GM12878 (cell line): ENCODE results near the gene VARS2. TPM values are rescaled to one million over a fixed set of nuclear protein-coding genes. Genes with fewer than 3 reads are reported as not detected.

ENCODE experiments used
- ATAC-seq: fragments of 200-7000 bp; cut with Tn5 transposase; 3 replicates; pipeline ENCODE4 v1.9.1; 2020; ENCODE audit warnings: mild to moderate bottlenecking, moderate library complexity
- BruUV-seq: library from RNA; stranded (reverse); fragments of 400-500 nt; replicated peaks from 2 replicates; lab custom pipeline; 2021; lab: Mats Ljungman, UMichigan
- CTCF ChIA-PET: fragments of 300-600 bp; sonication (Branson Sonifier 250); formaldehyde crosslinking; extraction: SDS; loops from one replicate; lab custom pipeline; 2021; ENCODE audit warnings: inconsistent platforms; lab: Yijun Ruan, JAX
- POLR2A ChIA-PET: fragments of 350-600 bp; formaldehyde crosslinking; extraction: SDS; loops from one replicate; lab custom pipeline; 2021; ENCODE audit warnings: inconsistent platforms; lab: Charles Lee
- RAD21 ChIA-PET: fragments of 300-600 bp; sonication (Branson Sonifier 250); formaldehyde crosslinking; loops from one replicate; lab custom pipeline; 2023; ENCODE audit warnings: antibody characterized with exemption; ENCODE audit not compliant: unreplicated experiment; lab: Charles Lee
- SMC1A ChIA-PET: fragments of 300-600 bp; sonication (Branson Sonifier 250); formaldehyde crosslinking; loops from one replicate; lab custom pipeline; 2023; ENCODE audit not compliant: unreplicated experiment, uncharacterized antibody; lab: Charles Lee
- DNase-seq: peaks from one replicate; pipeline ENCODE4 v3.0.0-alpha.2; 2011; ENCODE audit warnings: low read depth, low spot score
- FAIRE-seq: peaks from 3 replicates; lab custom pipeline; 2011; peaks lifted over from hg19 to GRCh38; lab: Jason Lieb, UNC
- H2AFZ ChIP-seq: 2 replicates; pipeline ENCODE4 v1.6.0; 2011; ENCODE audit warnings: low read depth, low read length, control low read depth; ENCODE audit not compliant: control insufficient read depth
- H3K27ac ChIP-seq: 2 replicates; pipeline ENCODE4 v1.5.1; 2011; ENCODE audit warnings: control low read depth; ENCODE audit not compliant: control insufficient read depth, insufficient read depth
- H3K27me3 ChIP-seq, 2 experiments: replicated peaks in 1 of 2; 2 replicates each; pipeline versions ENCODE4 v1.6.0 to v1.6.1; 2011; ENCODE audit warnings: low read length in 1 of 2; ENCODE audit not compliant: control insufficient read depth in 2 of 2, insufficient read depth in 2 of 2
- H3K36me3 ChIP-seq, 2 experiments: 2 replicates each; pipeline ENCODE4 v1.5.1; 2011; ENCODE audit warnings: low read length in 1 of 2; ENCODE audit not compliant: control insufficient read depth in 2 of 2, insufficient read depth in 2 of 2
- H3K4me1 ChIP-seq: 2 replicates; pipeline ENCODE4 v1.6.1; 2011; ENCODE audit warnings: mild to moderate bottlenecking, low read length, moderate library complexity, mixed read lengths; ENCODE audit not compliant: control insufficient read depth, insufficient read depth
- H3K4me2 ChIP-seq: 2 replicates; pipeline ENCODE4 v1.6.0; 2011; ENCODE audit warnings: control low read depth; ENCODE audit not compliant: control insufficient read depth, insufficient read depth
- H3K4me3 ChIP-seq: fragments of 200-600 bp; sonication (generic); 2 replicates; pipeline ENCODE4 v1.5.1; 2016
- H3K79me2 ChIP-seq: 2 replicates; pipeline ENCODE4 v1.6.0; 2011; ENCODE audit warnings: low read length; ENCODE audit not compliant: control insufficient read depth, insufficient read depth
- H3K9ac ChIP-seq: 2 replicates; pipeline ENCODE4 v1.8.0; 2011; ENCODE audit warnings: low read length, control low read depth, mixed read lengths; ENCODE audit not compliant: control insufficient read depth, insufficient read depth
- H3K9me3 ChIP-seq: replicated peaks from 3 replicates; pipeline ENCODE4 v1.5.1; 2011; ENCODE audit warnings: mild to moderate bottlenecking, low read length; ENCODE audit not compliant: control insufficient read depth, insufficient read depth
- H4K20me1 ChIP-seq: 2 replicates; pipeline ENCODE4 v1.6.0; 2011; ENCODE audit not compliant: control insufficient read depth, insufficient read depth
- GATAD2B ChIP-seq: fragments of 450-650 bp; conservative IDR thresholded peaks from 2 replicates; pipeline ENCODE4 v1.6.1; 2017; ENCODE audit warnings: low read depth, mild to moderate bottlenecking, moderate library complexity
- IKZF1 ChIP-seq: fragments of 450-650 bp; conservative IDR thresholded peaks from 2 replicates; pipeline ENCODE4 v1.6.1; 2017; ENCODE audit warnings: antibody characterized with exemption, mild to moderate bottlenecking
- TCF7 ChIP-seq: IDR thresholded peaks from 2 replicates; pipeline ENCODE4 v1.6.1; 2014; ENCODE audit warnings: antibody characterized with exemption, borderline replicate concordance
- ZNF24 ChIP-seq: fragments of 450-650 bp; IDR thresholded peaks from 2 replicates; pipeline ENCODE4 v1.6.1; 2017; ENCODE audit warnings: antibody characterized with exemption, mild to moderate bottlenecking
- WGBS: methylation state at CpG from one replicate; pipeline ENCODE4 v1.1.6; 2016; ENCODE audit warnings: low lambda C conversion rate; ENCODE audit not compliant: insufficient replicate concordance, insufficient coverage; ENCODE audit errors: missing lambda C conversion rate; 5-methylcytosine and 5-hydroxymethylcytosine counted together
- in situ Hi-C: fragments of 300-500 bp; cut with MboI; formaldehyde crosslinking; loops from 9 replicates; pipeline ENCODE4 v1.14.3; 2018; ENCODE audit warnings: mixed read lengths
- intact Hi-C: fragments of 100-400 bp; cut with micrococcal nuclease; formaldehyde crosslinking; loops from one replicate; pipeline ENCODE4 v1.14.2; 2022; ENCODE audit not compliant: unreplicated experiment
- polyA plus RNA-seq, 11 experiments: library from polyadenylated mRNA; depleted of rRNA in 4 of 11; unstranded in 6 of 11; stranded (reverse) in 5 of 11; fragments of >200 nt; fragmentation: Nextera tagmentation in 4 of 11; fragmentation: Illumina TruSeq in 1 of 11; extraction: Ambion mirVana in 4 of 11; extraction: Trizol in 1 of 11; gene quantifications; 1 replicate in 1 of 11; 2 replicates in 10 of 11; pipeline versions ENCODE4 v1.2.1 to v1.2.3, GENCODE V29; 2011 to 2016; ENCODE audit warnings: inconsistent platforms in 2 of 11, missing spikeins in 2 of 11, low read depth in 1 of 11
- total RNA-seq, 4 experiments: library from RNA; depleted of rRNA in 3 of 4; stranded (reverse); fragments of >200 nt in 3 of 4; fragmentation: Illumina TruSeq in 1 of 4; extraction: Trizol in 1 of 4; gene quantifications; 2 replicates each; pipeline versions ENCODE4 v1.2.1 to v1.2.3, GENCODE V29; 2013 to 2021
- TF ChIP-seq, protein P1 (sequence below): fragments of 450-650 bp; IDR thresholded peaks from 2 replicates; pipeline ENCODE4 v1.6.1; 2014; ENCODE audit warnings: mild to moderate bottlenecking

VARS2 gene
- total and polyA plus RNA-seq, 10 of the 15 experiments (the other 5 are each of a cell fraction or from before 2014, with no cell fraction given), result 3.8 to 70.7 (median 49.1) TPM

DNA sequence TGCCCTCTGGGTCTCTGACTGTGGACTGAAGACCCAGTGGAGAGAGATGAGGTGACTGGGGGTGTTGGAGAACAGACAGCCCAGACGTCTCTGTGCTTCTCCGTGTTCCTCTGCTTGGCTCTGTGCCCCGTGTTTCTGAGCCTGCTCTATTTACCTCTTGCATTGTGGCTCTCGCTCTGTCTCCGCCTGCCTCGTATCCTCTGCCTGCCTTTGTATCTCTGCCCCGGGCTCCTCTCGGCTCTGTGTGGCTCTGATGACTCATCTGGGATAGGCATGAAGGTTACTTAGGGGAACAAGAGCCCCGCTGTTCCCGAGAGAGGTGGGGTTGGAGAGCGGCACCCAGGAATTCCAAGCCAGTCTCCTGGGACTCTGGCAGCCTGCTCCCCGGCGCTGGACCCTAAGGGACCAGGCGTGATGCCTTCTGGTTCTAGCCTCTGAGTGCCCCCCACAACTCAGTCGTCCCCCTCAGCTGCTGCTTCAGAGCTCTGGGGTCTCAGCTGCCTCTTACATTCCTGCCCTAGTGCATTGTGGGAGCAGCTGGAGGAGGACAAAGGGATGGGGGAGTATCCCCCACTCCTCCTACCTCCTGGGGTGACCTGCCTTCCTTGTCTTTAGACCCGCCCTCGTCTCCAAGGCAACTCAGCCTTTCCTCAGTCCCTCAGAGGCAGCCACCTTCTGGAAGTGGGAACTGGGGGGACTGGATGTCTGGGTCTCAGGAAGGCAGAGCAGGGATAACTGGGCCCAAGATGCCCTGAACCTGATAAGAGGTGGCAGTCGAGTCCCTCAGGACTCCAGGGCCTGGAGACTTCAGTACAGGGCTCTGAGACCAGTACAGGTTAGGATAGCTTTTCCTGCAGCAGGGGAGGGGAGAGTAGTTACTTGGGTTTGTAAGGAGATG is 27.8 kb upstream of the VARS2 start:
- in situ Hi-C loops, result no loop called here
- Histone ChIP-seq H3K27ac (no peak overlapping the region), H3K9me3 (no peaks in the 10 kb centered on the region), H3K4me1 (peaks cover 34% of the 10 kb centered on the region), H3K36me3 (peaks cover 0 to 6% of the 10 kb centered on the region in 2 experiments; a peak in 2 of 4 replicates), H3K79me2 (peaks cover 10% of the 10 kb centered on the region), H3K27me3 (no peaks in the 10 kb centered on the region), H4K20me1 (no peaks in the 10 kb centered on the region), H3K9ac (peak overlapping the region; percentile 37; the same call in 1 of the 2 replicates), H3K4me3 (peak overlapping the region; percentile 75; the same call in 1 of the 2 replicates), H2AFZ (no peak overlapping the region), H3K4me2 (peak overlapping the region; percentile 99)
- ChIA-PET RAD21 (interaction anchor here (0.5 to 9.6 kb wide), 3 partner anchors 21 to 240 kb away, joined by 3 to 138 read pairs (median 22); partner anchors contain the start of genes GTF2H4 and VARS2), CTCF (interaction anchor here (0.8 to 6.7 kb wide), 4 partner anchors 16 to 201 kb away, joined by 3 to 71 read pairs (median 6); partner anchors contain the start of genes GTF2H4 and VARS2), SMC1A (interaction anchor here (0.6 to 4.9 kb wide), 8 partner anchors 14 to 282 kb away, joined by 3 to 40 read pairs (median 4); partner anchors contain the start of gene VARS2), POLR2A (interaction anchor here (1.3 to 5.8 kb wide), 3 partner anchors 17 to 28 kb away, joined by 3 to 50 read pairs (median 4); partner anchors contain the start of gene VARS2)
- WGBS, result 51% methylated on average over 18 of the region's 18 CpGs
- DNase-seq (no peak), FAIRE-seq (no peak), ATAC-seq (0 out of 3 replicates have a peak, but pooled peaks have one; percentile 1)
- intact Hi-C loops, result no loop called here
- TF ChIP-seq GATAD2B (no peak), IKZF1 (peak; percentile 18; the same call in 1 of the 2 replicates), TCF7 (no peak), ZNF24 (no peak)
- TF ChIP-seq, protein P1, sequence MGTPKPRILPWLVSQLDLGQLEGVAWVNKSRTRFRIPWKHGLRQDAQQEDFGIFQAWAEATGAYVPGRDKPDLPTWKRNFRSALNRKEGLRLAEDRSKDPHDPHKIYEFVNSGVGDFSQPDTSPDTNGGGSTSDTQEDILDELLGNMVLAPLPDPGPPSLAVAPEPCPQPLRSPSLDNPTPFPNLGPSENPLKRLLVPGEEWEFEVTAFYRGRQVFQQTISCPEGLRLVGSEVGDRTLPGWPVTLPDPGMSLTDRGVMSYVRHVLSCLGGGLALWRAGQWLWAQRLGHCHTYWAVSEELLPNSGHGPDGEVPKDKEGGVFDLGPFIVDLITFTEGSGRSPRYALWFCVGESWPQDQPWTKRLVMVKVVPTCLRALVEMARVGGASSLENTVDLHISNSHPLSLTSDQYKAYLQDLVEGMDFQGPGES, result no peak
- BruUV-seq, result no TSS peak
